Measurements from ENCODE around the gene HDAC10.
A peak's percentile ranks its signal among the peaks of the same experiment; 100 is the strongest.

Gene HDAC10

DNA sequence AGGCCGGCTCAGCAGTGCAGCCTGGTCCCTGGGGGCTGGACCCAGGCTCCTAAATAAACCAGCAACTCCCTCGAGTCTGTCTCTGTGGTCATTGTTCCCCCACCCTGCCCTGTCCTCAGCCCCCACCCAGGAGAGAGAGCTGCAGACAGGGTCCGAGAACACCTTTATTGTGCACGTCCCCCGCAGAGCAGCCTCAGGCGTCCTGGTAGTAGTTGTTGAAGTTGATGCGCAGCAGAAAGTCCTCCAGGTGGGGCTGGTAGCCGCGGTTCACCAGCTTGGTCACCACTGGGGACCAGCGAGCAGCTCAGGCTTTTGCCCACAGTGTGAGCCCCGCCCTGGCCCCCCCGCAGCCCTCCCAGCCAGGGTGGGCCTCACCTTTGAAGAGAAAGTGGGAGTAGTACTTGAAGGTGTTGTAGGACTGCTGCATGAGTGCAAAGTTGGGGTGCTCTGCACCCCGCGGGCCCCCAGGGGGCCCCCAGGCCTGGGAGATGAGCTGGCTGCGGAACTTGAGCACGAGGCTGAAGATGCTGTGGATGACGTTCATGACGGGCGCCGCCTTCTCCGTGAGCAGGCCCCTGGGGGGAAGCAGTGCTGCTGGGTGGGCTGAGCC, 33.4 kb downstream of the HDAC10 start:
- Histone ChIP-seq H3K18ac (ENCODE audit: low read length) (no peak overlapping the region), H2AFZ (ENCODE audit: low read length) (no peak overlapping the region), H3K36me3 (replicated peaks in 1 of 2; ENCODE audit: control insufficient read depth in 2 of 2, insufficient read depth in 2 of 2, low read length in 2 of 2) (peaks cover 63 to 91% of the 10 kb centered on the region in 2 donors), H4K91ac (ENCODE audit: low read depth, low read length, poor library complexity) (no peak overlapping the region), H2BK5ac (ENCODE audit: low read length) (no peak overlapping the region), H4K8ac (ENCODE audit: low read depth, low read length) (no peak overlapping the region), H3K4me3 (ENCODE audit: low read length in 2 of 2) (no peak overlapping the region), H2BK120ac (ENCODE audit: low read depth, low read length) (no peak overlapping the region), H3K4me1 (ENCODE audit: control insufficient read depth in 2 of 2, insufficient read depth in 1 of 2, low read depth in 1 of 2, low read length in 2 of 2) (no peaks in the 10 kb centered on the region), H3K27me3 (ENCODE audit: control insufficient read depth in 3 of 3, insufficient read depth in 3 of 3, low read depth in 1 of 3, low read length in 3 of 3) (no peaks in the 10 kb centered on the region), H3K14ac (ENCODE audit: low read length) (no peak overlapping the region), H2BK12ac (ENCODE audit: low read length) (no peak overlapping the region), H3K79me1 (ENCODE audit: low read depth, low read length) (peaks cover 8% of the 10 kb centered on the region), H3K23ac (ENCODE audit: low read depth, low read length, poor library complexity) (peak overlapping the region; percentile 25), H3K4ac (ENCODE audit: low read length) (no peak overlapping the region), H2AK5ac (ENCODE audit: low read depth, low read length) (no peak overlapping the region), H2BK15ac (ENCODE audit: low read length) (no peak overlapping the region), H3K27ac (replicated peaks; ENCODE audit: low read length) (no peak overlapping the region), H3K9me3 (replicated peaks in 1 of 2; ENCODE audit: control insufficient read depth in 2 of 2, insufficient read depth in 1 of 2, low read depth in 1 of 2, low read length in 2 of 2) (no peaks in the 10 kb centered on the region), H3K4me2 (ENCODE audit: insufficient read depth, low read length, poor library complexity, severe bottlenecking) (no peak overlapping the region), H3K9ac (ENCODE audit: low read depth, low read length, poor library complexity) (no peak overlapping the region)
- no peak for DNase-seq (ENCODE audit: low spot score)
- no CpG with 5 or more reads among the region's 21 CpGs for WGBS, 2 donors (ENCODE audit: extremely low coverage in 2 of 2, insufficient read length in 2 of 2, insufficient replicate concordance in 1 of 2)

DNA sequence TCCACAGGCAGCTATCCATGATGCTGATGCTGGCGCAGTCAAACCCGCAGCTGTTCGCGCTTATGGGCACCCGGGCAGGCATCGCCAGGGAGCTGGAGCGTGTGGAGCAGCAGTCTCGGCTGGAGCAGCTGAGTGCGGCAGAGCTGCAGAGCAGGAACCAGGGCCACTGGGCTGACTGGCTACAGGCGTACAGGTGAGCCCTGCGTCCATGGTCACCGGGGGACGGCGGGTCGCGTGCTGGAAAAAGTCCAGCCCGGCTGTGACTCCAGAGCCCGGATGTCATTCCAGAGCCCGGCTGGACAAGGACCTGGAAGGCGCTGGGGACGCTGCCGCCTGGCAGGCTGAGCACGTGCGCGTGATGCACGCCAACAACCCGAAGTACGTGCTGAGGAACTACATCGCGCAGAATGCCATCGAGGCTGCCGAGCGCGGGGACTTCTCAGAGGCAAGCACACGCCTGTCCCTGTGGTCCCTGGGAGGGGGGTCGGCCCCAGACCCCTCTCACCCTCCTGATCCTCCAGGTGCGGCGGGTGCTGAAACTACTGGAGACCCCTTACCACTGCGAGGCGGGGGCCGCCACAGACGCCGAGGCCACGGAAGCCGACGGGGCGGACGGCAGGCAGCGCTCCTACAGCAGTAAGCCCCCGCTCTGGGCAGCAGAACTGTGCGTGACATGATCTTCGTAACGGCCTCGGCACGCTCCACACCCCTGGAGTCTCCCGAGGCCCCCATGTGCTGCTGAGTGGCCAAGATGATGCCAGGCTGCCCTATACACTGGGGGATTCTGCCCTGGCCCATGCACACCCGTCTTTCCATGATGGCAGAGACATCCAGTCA, 34.2 kb downstream of the HDAC10 start:
- no peak for DNase-seq (ENCODE audit: low spot score)
- no peak overlapping the region for H2BK12ac ChIP-seq (ENCODE audit: low read length)
- peak overlapping the region; percentile 31 for H3K23ac ChIP-seq (ENCODE audit: low read depth, low read length, poor library complexity)
- H4K8ac ChIP-seq (ENCODE audit: low read depth, low read length), result peak overlapping the region; percentile 9
- H3K18ac ChIP-seq (ENCODE audit: low read length), result no peak overlapping the region
- no peaks in the 10 kb centered on the region for H3K4me1 ChIP-seq (ENCODE audit: control insufficient read depth in 2 of 2, insufficient read depth in 1 of 2, low read depth in 1 of 2, low read length in 2 of 2)
- no peak overlapping the region for H3K4me3 ChIP-seq (ENCODE audit: low read length in 2 of 2)
- no peak overlapping the region for H2AFZ ChIP-seq (ENCODE audit: low read length)
- no peak overlapping the region for H3K4me2 ChIP-seq (ENCODE audit: insufficient read depth, low read length, poor library complexity, severe bottlenecking)
- H3K9ac ChIP-seq (ENCODE audit: low read depth, low read length, poor library complexity), result peak overlapping the region; percentile 15
- H3K4ac ChIP-seq (ENCODE audit: low read length), result no peak overlapping the region
- no peak overlapping the region for H4K91ac ChIP-seq (ENCODE audit: low read depth, low read length, poor library complexity)
- H3K27ac ChIP-seq (replicated peaks; ENCODE audit: low read length), result no peak overlapping the region
- no peak overlapping the region for H3K14ac ChIP-seq (ENCODE audit: low read length)
- H3K9me3 ChIP-seq (replicated peaks in 1 of 2; ENCODE audit: control insufficient read depth in 2 of 2, insufficient read depth in 1 of 2, low read depth in 1 of 2, low read length in 2 of 2), result no peaks in the 10 kb centered on the region
- H3K79me1 ChIP-seq (ENCODE audit: low read depth, low read length), result peaks cover 8% of the 10 kb centered on the region
- H2BK15ac ChIP-seq (ENCODE audit: low read length), result no peak overlapping the region
- no peaks in the 10 kb centered on the region for H3K27me3 ChIP-seq (ENCODE audit: control insufficient read depth in 3 of 3, insufficient read depth in 3 of 3, low read depth in 1 of 3, low read length in 3 of 3)
- WGBS, 2 donors (ENCODE audit: extremely low coverage in 2 of 2, insufficient read length in 2 of 2, insufficient replicate concordance in 1 of 2), result no CpG with 5 or more reads among the region's 57 CpGs
- no peak overlapping the region for H2AK5ac ChIP-seq (ENCODE audit: low read depth, low read length)
- H2BK5ac ChIP-seq (ENCODE audit: low read length), result no peak overlapping the region
- H3K36me3 ChIP-seq (replicated peaks in 1 of 2; ENCODE audit: control insufficient read depth in 2 of 2, insufficient read depth in 2 of 2, low read length in 2 of 2), result peaks cover 61 to 91% of the 10 kb centered on the region in 2 donors
- H2BK120ac ChIP-seq (ENCODE audit: low read depth, low read length), result no peak overlapping the region

DNA sequence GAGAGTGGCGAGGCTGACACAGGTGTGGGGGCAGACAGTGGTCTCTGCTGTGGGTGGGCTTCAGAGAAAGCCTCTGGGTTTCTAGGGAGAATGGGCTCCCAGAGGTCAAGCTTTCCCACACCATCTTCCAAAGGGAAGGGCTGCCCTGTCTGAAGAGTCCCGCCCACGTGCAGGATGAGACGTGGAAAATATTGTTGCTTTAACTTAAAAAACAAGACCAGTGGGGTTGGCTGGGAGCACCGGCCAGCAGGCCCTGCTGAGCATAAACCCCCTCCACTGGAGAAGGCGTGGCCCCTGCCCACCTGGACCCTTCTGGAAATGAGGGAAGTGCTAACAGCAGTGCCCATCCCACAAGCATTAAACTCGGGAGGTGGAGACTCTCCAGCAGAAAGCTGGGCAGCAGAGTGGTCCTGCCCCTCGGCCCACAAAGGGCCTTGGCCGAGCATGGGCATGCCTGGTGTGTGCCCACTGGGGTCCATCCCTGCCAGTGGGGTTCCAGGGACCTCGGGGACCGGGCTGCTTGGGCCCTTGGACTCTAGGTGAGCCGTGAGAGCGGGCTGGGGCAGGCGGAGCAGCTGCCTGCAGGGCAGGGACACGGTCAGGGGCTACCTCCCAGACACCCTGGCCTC, 34.9 kb downstream of the HDAC10 start:
- Histone ChIP-seq H2BK5ac (ENCODE audit: low read length) (no peak overlapping the region), H2BK120ac (ENCODE audit: low read depth, low read length) (no peak overlapping the region), H2AFZ (ENCODE audit: low read length) (no peak overlapping the region), H3K4me3 (ENCODE audit: low read length in 2 of 2) (no peak overlapping the region), H2BK15ac (ENCODE audit: low read length) (no peak overlapping the region), H3K14ac (ENCODE audit: low read length) (no peak overlapping the region), H3K4me2 (ENCODE audit: insufficient read depth, low read length, poor library complexity, severe bottlenecking) (no peak overlapping the region), H2AK5ac (ENCODE audit: low read depth, low read length) (no peak overlapping the region), H3K9me3 (replicated peaks in 1 of 2; ENCODE audit: control insufficient read depth in 2 of 2, insufficient read depth in 1 of 2, low read depth in 1 of 2, low read length in 2 of 2) (peaks cover 0 to under 1% of the 10 kb centered on the region in 2 donors), H4K8ac (ENCODE audit: low read depth, low read length) (no peak overlapping the region), H3K27me3 (ENCODE audit: control insufficient read depth in 3 of 3, insufficient read depth in 3 of 3, low read depth in 1 of 3, low read length in 3 of 3) (no peaks in the 10 kb centered on the region), H4K91ac (ENCODE audit: low read depth, low read length, poor library complexity) (no peak overlapping the region), H3K27ac (replicated peaks; ENCODE audit: low read length) (no peak overlapping the region), H3K4ac (ENCODE audit: low read length) (no peak overlapping the region), H3K36me3 (replicated peaks in 1 of 2; ENCODE audit: control insufficient read depth in 2 of 2, insufficient read depth in 2 of 2, low read length in 2 of 2) (peaks cover 61 to 89% of the 10 kb centered on the region in 2 donors), H2BK12ac (ENCODE audit: low read length) (no peak overlapping the region), H3K9ac (ENCODE audit: low read depth, low read length, poor library complexity) (peak overlapping the region; percentile 15), H3K4me1 (ENCODE audit: control insufficient read depth in 2 of 2, insufficient read depth in 1 of 2, low read depth in 1 of 2, low read length in 2 of 2) (no peaks in the 10 kb centered on the region), H3K79me1 (ENCODE audit: low read depth, low read length) (peaks cover 7% of the 10 kb centered on the region), H3K23ac (ENCODE audit: low read depth, low read length, poor library complexity) (peak overlapping the region; percentile 31), H3K18ac (ENCODE audit: low read length) (no peak overlapping the region)
- no peak for DNase-seq (ENCODE audit: low spot score)
- no CpG with 5 or more reads among the region's 15 CpGs for WGBS, 2 donors (ENCODE audit: extremely low coverage in 2 of 2, insufficient read length in 2 of 2, insufficient replicate concordance in 1 of 2)

Measured in neuronal stem cell (in vitro differentiated cells).